Panc1 (cell line): Measurements from ENCODE around the gene ANGPTL3. TPM values are rescaled to one million over a fixed set of nuclear protein-coding genes. Genes with fewer than 3 reads are reported as not detected.

Source experiments
- ATAC-seq: fragments of 200-7000 bp; cut with Tn5 transposase; 2 replicates; pipeline ENCODE4 v1.9.1; 2020; ENCODE audit warnings: mild to moderate bottlenecking, moderate library complexity
- BruUV-seq: library from RNA; stranded (reverse); fragments of 400-500 nt; replicated peaks from 2 replicates; lab custom pipeline; 2021; lab: Mats Ljungman, UMichigan
- CTCF ChIA-PET: fragments of 300-600 bp; sonication (Branson Sonifier 250); formaldehyde crosslinking; loops from one replicate; lab custom pipeline; 2022; ENCODE audit warnings: antibody characterized with exemption; lab: Charles Lee
- POLR2A ChIA-PET: fragments of 300-600 bp; sonication (Branson Sonifier 250); formaldehyde crosslinking; loops from one replicate; lab custom pipeline; 2022; ENCODE audit warnings: antibody characterized with exemption; lab: Charles Lee
- DNase-seq: peaks from one replicate; pipeline ENCODE4 v3.0.0-alpha.2; 2010; ENCODE audit warnings: low read depth, low spot score
- H3K27ac ChIP-seq: 2 replicates; pipeline ENCODE4 v1.5.1; 2011; ENCODE audit warnings: mild to moderate bottlenecking, low read length, inconsistent platforms
- H3K27me3 ChIP-seq: fragments of 200-500 bp; sonication (Bioruptor generic); 2 replicates; pipeline ENCODE4 v1.6.0; 2014; ENCODE audit warnings: low read length, inconsistent platforms; ENCODE audit not compliant: control insufficient read depth, insufficient read depth
- H3K36me3 ChIP-seq: fragments of 200-500 bp; sonication (Bioruptor generic); 2 replicates; pipeline ENCODE4 v1.5.1; 2014; ENCODE audit warnings: inconsistent platforms, mild to moderate bottlenecking, low read length, moderate library complexity; ENCODE audit not compliant: control insufficient read depth, insufficient read depth
- H3K4me1 ChIP-seq: 2 replicates; pipeline ENCODE4 v1.5.1; 2011; ENCODE audit warnings: inconsistent platforms, mild to moderate bottlenecking, low read length, moderate library complexity; ENCODE audit not compliant: control insufficient read depth, insufficient read depth
- H3K4me3 ChIP-seq, 2 experiments: 2 replicates each; pipeline ENCODE4 v1.5.1; 2011 to 2012; ENCODE audit warnings: low read depth in 2 of 2, low read length in 2 of 2, mild to moderate bottlenecking in 2 of 2, inconsistent platforms in 1 of 2, moderate library complexity in 1 of 2
- H3K9me3 ChIP-seq: fragments of 200-500 bp; sonication (Bioruptor generic); 2 replicates; pipeline ENCODE4 v1.5.1; 2014; ENCODE audit warnings: low read depth, mild to moderate bottlenecking, inconsistent platforms, low read length, moderate library complexity; ENCODE audit not compliant: control insufficient read depth, insufficient read depth
- CTCF ChIP-seq: fragments of 450-650 bp; IDR thresholded peaks from 2 replicates; pipeline ENCODE4 v1.5.1; 2017; ENCODE audit warnings: mild to moderate bottlenecking
- POLR2AphosphoS5 ChIP-seq: IDR thresholded peaks from 2 replicates; pipeline ENCODE4 v1.6.1; 2012; ENCODE audit warnings: mild to moderate bottlenecking, low read depth, low read length, moderate library complexity
- REST ChIP-seq, 2 experiments: IDR thresholded peaks; 2 replicates each; pipeline ENCODE4 v1.6.1; 2011 to 2012; ENCODE audit warnings: low read depth in 2 of 2, control low read depth in 1 of 2, low read length in 1 of 2, mild to moderate bottlenecking in 1 of 2, moderate library complexity in 1 of 2; ENCODE audit not compliant: insufficient read depth in 1 of 2
- SIN3A ChIP-seq: IDR thresholded peaks from 2 replicates; pipeline ENCODE4 v1.6.1; 2012; ENCODE audit warnings: low read depth, mild to moderate bottlenecking, low read length, moderate library complexity, borderline replicate concordance; ENCODE audit not compliant: insufficient read depth
- TCF7L2 ChIP-seq: IDR thresholded peaks from 2 replicates; pipeline ENCODE4 v1.6.1; 2011; ENCODE audit warnings: mild to moderate bottlenecking, low read depth, low read length, inconsistent platforms
- in situ Hi-C: cut with HindIII; loops from 2 replicates; pipeline ENCODE4 v1.10.0; 2016; ENCODE audit warnings: low sequenced_read_pairs, low pct_unique_long_range_greater_than_20kb
- intact Hi-C: fragments of 100-400 bp; cut with micrococcal nuclease; formaldehyde crosslinking; loops from one replicate; pipeline ENCODE4 v1.10.0; 2022; ENCODE audit not compliant: unreplicated experiment
- total RNA-seq: library from RNA; stranded (reverse); gene quantifications from one replicate; pipeline ENCODE4 v1.2.1, GENCODE V29; 2021; ENCODE audit not compliant: unreplicated experiment

ANGPTL3 gene
- total RNA-seq, 1 experiment from 2014 or later, result not detected

GRCh38 chr1:62613325-62613727 lies 16.0 kb downstream of the ANGPTL3 start:
- Histone ChIP-seq H3K36me3 (peaks cover 2% of the 10 kb centered on the region), H3K4me1 (peaks cover 3% of the 10 kb centered on the region; the same call in 1 of the 2 replicates), H3K27me3 (no peaks in the 10 kb centered on the region), H3K9me3 (no peaks in the 10 kb centered on the region), H3K4me3 (no peak overlapping the region), H3K27ac (no peak overlapping the region)
- TF ChIP-seq CTCF (no peak), TCF7L2 (no peak), SIN3A (no peak), REST (IDR thresholded peaks at IDR 0.05; ENCODE audit: insufficient read depth in 1 of 2, low read depth in 2 of 2, low read length in 1 of 2) (no peak), POLR2AphosphoS5 (no peak)
- in situ Hi-C loops (no loop called here), intact Hi-C loops (no loop called here)
- ATAC-seq (no peak), DNase-seq (no peak)
- ChIA-PET CTCF (no interaction called here), POLR2A (no interaction called here)
- no TSS peak for BruUV-seq

- peaks cover 3% of the 10 kb centered on the region; the same call in 1 of the 2 replicates for H3K4me1 ChIP-seq
- no peaks in the 10 kb centered on the region for H3K9me3 ChIP-seq
- in situ Hi-C loops, result no loop called here
- DNase-seq (no peak), ATAC-seq (no peak)
- ChIA-PET CTCF (no interaction called here), POLR2A (no interaction called here)
- no peak overlapping the region for H3K27ac ChIP-seq
- TF ChIP-seq SIN3A, result no peak
- TF ChIP-seq CTCF, result no peak
- no peak for TF ChIP-seq POLR2AphosphoS5
- no peak for TF ChIP-seq TCF7L2
- TF ChIP-seq REST (IDR thresholded peaks at IDR 0.05; ENCODE audit: insufficient read depth in 1 of 2, low read depth in 2 of 2, low read length in 1 of 2), result no peak
- intact Hi-C loops, result no loop called here
- H3K27me3 ChIP-seq, result no peaks in the 10 kb centered on the region
- peaks cover 2% of the 10 kb centered on the region for H3K36me3 ChIP-seq
- no peak overlapping the region for H3K4me3 ChIP-seq
- no TSS peak for BruUV-seq
Observed at GRCh38 chr1:62613890-62614289, 16.6 kb downstream of the ANGPTL3 start.
